NOMO-1 treated with dmso at 0.1 percent for 144 hours (cell line): Measurements from ENCODE around the gene RNF145.
"Not testable (repeated sequence)": the region's sequence is repeated elsewhere in the genome, so short reads cannot be mapped to it uniquely, and the experiment has no call there.

Source experiments
- DNase-seq: peaks from one replicate; lab custom pipeline; 2025; ENCODE audit not compliant: unreplicated experiment; lab: John Stamatoyannopoulos, UW

The RNF145 gene

DNA sequence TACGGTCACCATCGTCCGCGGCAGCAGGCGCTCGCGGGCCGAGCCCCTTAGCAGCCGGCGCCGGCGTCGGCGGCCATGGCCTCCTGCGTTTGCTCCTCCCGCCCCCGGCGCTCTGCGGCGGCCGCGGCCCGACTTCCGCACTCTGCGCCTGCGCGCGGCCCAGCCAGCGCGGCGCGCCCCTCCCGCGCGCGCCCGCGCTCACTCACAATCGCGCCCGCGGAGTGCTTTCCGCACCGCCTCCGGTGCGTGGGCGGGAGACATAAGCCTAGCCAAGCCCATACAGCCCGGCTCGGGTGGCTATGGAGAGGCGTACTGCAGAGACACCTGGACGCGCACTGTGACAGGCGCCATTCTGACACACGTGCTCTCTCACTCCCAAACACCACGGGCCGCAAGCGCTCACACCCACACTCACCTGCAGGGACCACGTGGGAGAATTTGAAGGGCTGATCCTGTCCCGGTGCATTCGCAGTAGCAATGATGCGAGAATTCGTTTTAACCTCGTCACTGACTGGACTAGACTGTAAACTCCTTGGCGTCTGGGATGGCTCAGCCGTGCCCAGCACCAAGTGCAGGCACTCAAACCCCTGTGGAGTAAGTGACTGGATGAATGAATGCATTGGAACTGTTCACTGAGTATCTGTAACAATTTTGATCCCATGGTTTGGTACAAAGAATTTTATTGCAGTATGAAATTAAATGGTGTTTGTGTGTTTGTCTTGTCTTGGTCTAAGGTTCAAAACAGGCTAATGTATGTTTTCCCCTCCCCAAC, at the start of gene RNF145:
Gene RNF145, minus strand, starts transcription at position 116 of the 772 bp plus-strand sequence. CDS start 5,936 bp downstream, outside the sequence.
- peak; percentile 67 for DNase-seq

- DNase-seq: no peak
Observed at GRCh38 chr5:159258361-159258760, 49.0 kb upstream of the RNF145 start.

- no peak for DNase-seq
Observed at GRCh38 chr5:159257629-159258283, 48.4 kb upstream of the RNF145 start.

GRCh38 chr5:159257007-159257406, 47.7 kb upstream of the RNF145 start:
- DNase-seq: no peak

GRCh38 chr5:159252195-159252594, 42.8 kb upstream of the RNF145 start:
- no peak for DNase-seq

- DNase-seq: no peak
Observed at GRCh38 chr5:159249158-159249557, 39.8 kb upstream of the RNF145 start.

DNA sequence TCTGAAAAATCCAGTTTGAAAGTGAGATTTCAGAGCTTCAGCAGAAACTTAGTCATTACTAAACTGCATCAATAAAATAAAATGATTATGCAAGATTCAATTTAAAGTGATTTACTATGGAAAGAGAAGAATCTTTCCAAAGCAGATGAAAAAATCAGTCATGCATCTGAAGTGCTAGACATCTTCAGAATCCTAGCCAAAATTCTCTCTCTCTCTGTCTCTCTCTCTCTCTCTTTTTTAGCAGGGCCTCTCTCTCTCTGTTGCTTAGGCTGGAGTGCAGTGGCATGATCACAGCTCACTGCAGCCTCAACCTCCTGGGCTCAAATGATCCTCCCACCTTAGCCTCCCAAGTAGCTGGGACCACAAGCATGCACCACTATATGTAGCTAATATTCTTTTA, 35.5 kb upstream of the RNF145 start:
- DNase-seq: no peak

- no peak for DNase-seq
Observed at GRCh38 chr5:159244163-159244562, 34.8 kb upstream of the RNF145 start.

- DNase-seq: no peak
Observed at GRCh38 chr5:159243385-159243784, 34.0 kb upstream of the RNF145 start.

GRCh38 chr5:159242656-159243055, 33.3 kb upstream of the RNF145 start:
- DNase-seq: no peak

DNA sequence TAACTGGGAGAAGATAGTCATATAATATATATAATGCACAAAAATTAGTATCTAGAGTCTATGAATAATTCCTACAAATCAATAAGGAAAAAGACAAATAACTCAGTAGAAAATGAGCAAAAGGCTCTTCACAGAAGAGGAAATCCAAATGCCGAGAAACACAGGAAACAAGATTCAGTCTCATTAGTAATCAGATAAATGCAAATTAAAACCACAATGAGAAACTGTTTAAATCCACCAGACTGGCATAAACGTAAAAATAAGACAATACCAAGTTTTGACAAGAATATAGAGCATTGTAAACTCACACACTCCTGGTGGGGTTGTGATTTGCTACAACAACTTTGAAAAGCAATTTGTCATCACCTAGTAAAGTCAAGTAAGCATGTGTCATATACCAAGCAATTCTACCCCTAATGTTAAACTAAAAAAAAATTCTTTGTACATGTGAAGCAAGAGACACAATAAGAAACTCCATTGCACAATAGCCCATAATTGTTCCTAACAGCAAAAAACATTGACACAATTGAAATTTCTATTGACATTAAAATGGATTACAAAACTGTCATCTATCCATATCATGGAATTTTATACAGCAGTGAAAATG, 32.7 kb upstream of the RNF145 start:
- DNase-seq: no peak

DNA sequence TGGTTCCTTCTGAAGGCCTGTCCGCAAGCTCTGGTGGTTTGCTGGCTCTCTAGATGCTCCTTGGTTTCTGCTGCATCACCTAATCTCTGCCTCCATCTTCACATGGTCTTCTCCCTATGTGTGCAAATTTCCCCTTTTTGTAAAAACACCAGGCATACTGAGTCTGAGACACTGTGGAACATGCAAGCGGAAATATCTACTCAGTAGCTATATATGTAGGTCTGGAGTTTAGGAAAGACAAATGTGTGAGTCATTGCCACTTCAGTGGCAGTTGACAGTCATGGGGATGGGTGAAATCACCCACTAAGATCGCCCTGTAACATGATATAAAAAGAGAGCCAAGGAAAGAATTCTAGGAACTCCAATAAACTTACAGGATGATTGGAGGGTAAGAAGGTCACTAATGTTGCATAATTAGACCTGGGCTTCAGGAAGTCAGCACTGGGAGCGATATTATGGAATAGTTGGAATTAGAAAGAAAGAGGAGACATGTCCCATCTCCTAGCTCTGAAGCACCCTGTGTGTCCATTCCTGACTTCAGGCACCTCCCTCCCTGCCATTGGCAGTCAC, 31.0 kb upstream of the RNF145 start:
- DNase-seq: no peak

GRCh38 chr5:159235871-159236520, 26.6 kb upstream of the RNF145 start:
- DNase-seq: not testable (repeated sequence)

- DNase-seq: no peak
Observed at GRCh38 chr5:159231167-159231566, 21.8 kb upstream of the RNF145 start.

- no peak for DNase-seq
Observed at GRCh38 chr5:159230657-159231056, 21.3 kb upstream of the RNF145 start.

GRCh38 chr5:159228097-159228496, 18.7 kb upstream of the RNF145 start:
- DNase-seq: not testable (repeated sequence)

- DNase-seq: no peak
Observed at GRCh38 chr5:159227452-159227851, 18.1 kb upstream of the RNF145 start.

DNA sequence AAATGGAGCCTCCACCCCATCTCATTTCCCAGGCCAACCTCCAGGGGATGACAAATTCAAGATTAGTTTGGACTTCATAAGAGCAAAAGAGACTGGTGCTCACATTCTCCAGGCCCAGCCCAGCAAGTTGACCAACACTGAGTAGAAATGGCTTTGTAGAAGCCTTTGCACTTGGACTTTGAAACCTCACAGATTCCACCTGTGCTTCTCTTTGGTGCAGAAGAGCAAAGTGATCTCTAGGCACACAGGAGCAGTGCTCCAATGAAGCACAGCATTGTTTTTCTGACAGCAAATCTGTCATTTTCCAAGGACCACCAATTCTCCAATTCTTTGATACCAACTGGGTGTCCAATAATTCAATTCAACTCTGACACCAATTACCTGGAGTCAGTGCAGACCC, 17.1 kb upstream of the RNF145 start:
- no peak for DNase-seq

DNA sequence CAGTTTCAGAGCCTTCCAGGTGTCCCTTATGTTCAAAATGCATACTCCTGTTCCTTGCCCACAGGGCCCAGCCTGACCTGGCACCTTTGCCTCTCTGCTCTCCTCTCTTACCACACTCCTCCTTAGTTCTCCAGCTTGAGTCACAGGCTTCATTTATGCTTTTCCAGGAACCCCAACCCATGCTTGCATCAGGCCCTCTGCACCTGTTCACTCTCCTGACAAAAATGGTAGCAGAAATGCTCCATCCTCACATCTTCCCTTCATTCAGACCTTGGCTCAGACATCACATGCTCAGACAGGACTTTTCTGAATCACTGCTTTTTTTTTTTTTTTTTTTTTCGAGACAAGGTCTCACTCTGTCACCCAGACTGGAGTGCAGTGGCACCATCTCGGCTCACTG, 15.1 kb upstream of the RNF145 start:
- no peak for DNase-seq

DNA sequence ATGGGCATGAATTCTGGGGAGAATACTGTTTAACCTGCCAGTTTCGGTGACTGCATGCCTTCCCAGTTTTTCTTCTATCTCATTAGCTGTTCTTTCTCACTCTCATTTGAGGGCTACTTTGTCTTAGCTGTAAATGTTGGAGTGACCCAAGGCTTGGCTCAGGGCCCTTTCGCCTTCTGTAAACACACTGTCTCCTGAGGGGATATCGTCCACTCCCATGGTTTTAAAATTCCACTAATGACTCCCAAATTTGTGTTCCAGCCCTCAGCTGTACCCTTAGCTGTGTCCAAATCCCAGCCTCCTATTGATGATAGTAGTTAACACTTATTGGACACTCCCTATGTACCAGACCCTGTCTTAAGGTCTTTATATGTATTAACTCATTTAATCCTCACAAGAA, 14.1 kb upstream of the RNF145 start:
- DNase-seq: no peak

- DNase-seq: no peak
Observed at GRCh38 chr5:159220206-159220605, 10.9 kb upstream of the RNF145 start.
